ENCODE data around the gene FMN2.
"Not testable (repeated sequence)": the region's sequence is repeated elsewhere in the genome, so short reads cannot be mapped to it uniquely, and the experiment has no call there.

FMN2 gene

DNA sequence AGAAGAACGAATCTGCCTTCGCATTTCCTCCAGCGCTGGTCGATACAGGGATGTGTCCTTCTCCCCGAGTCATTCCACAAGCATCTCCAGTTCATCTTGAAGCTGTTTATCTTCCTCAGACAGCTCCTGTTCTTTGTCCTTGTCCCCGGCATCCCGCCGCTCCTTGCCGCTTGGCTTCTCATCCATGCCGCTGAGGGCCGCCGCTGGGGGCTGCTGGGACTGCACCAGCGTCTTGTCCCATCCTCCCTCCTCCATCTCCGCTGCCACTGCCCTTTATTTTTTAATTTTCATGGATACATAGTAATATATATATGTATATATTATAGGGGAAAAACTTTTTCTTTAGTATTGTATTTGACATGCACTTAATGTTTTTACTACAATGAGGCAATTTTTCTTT lies 53.4 kb downstream of the FMN2 start:
- DNase-seq = no peak

DNA sequence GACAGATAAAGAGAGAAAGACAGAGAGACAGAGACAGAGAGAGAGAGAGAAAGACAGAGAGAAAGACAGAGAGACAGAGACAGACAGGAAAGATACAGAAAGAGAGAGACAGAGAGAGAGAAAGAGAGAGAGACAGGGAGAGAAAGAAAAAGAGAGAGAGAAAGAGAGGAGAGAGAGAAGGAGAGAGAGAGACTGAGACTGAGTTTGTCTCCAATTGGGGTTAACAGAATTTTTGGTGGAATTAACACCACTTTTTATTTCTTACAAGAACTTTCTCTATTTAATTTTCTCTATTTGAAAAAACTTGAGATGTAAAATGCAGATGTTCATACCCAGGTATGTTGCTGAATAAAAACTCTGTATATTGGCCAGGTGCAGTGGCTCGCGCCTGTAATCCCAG lies 56.6 kb downstream of the FMN2 start:
- no peak for DNase-seq

DNA sequence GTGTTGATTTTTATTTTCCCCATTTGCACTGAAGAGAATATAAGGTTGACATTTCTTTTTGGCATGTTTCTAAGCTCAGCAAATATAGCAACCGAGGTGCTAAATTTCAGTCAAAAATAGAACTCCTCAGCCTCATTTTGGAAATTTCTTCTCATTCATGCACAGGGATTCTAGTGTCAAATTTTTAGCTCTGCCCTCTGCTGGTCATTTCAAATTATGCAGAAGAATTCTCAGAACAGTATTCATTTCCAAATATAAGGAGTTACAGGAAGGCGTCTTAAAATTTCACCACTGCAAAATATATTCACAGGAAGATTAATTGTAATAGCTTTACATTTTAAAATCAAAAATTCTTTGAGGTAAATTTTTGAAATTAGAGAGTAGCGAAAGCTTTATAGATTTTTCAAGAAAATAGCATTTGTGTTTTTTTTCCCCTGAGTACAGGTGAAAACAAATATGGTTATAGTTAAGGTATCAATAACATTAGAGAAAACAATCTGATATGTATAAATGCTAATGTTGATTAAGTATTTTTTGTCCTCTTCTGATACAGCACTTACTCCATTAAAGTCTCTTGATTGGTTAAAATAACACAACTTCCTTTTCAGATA lies 57.9 kb downstream of the FMN2 start:
- DNase-seq = peak in 1 of 2 donors; percentile 10

DNA sequence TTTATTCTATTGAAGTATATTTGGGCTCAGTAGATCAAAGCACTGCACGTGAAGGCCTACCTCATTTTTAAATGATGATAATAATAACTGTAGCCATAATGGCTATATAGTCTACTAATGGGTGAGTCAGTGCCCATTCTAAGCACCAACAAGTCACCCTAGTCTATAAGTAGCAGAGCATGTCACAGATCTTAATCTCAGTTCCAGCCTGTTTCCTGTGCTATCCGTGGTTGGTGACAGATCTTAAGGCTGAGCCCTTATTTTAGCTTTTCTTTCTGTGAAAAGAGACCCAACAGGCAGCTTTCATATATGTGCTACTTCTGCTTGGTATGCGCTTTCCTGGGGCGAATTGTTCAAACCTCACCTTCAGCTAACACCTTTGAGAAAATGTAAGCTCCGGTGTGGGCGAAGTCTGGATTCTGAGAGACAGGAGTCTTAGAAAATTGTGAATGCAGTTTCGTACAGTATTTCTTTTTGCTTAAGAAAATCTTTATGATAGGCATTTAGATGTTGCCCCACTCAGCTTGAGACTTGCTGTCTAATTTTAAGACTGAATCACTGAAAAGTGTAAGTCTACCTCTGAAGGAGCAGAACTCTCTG lies 59.6 kb downstream of the FMN2 start:
- no peak for DNase-seq

DNA sequence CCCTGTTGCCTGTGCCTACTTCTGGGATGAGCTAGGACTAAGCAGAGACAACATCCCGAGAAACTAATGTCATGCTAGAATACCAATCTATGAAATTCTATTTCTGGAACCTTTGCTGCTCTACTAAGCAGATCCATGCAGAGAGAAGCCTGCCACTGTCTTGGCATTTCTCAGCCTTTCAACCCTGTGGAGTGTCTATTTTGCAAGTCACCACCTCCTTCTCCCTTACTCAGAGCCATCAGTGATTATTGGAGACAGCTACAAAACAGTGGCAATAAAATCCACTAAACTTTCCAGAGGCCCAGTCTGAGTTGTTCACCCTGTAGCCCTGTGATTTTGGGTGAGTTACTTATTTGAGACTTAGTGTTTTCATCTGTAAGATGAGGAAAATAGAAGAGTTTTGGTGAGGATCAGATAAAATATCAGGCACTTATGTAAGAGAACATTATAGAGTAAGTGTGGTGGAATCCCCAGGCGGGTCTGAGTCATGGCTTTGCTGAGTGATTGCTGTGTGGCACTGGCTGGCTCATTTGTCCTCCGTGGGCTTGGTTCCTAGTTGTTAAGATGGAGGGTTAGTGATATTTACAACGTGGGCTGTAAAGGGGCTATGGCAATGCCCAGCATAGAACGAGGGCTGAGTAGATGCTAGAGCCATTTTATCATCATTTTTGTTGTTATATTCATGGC lies 61.1 kb downstream of the FMN2 start:
- no peak for DNase-seq

- DNase-seq = no peak
Measured at GRCh38 chr1:240155605-240156004, 63.9 kb downstream of the FMN2 start.

GRCh38 chr1:240164742-240165141 lies 73.1 kb downstream of the FMN2 start:
- no peak for DNase-seq

GRCh38 chr1:240169188-240169587 lies 77.5 kb downstream of the FMN2 start:
- no peak for DNase-seq

DNA sequence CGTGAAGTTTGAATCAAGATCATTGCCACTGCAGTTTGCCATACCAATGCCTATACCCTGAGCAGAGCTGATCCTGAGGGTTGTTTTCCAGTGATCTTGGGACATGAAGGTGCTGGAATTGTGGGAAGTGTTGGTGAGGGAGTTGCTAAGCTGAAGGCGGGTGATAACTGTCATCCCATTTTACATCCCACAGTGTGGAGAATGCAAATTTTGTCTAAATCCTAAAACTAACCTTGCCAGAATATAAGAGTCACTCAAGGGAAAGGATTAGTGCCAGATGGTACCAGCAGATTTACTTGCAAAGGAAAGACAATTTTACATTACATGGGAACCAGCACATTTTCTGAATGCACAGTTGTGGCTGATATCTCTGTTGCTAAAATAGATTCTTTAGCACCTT lies 78.6 kb downstream of the FMN2 start:
- no peak for DNase-seq

GRCh38 chr1:240170806-240171205 lies 79.1 kb downstream of the FMN2 start:
- no peak for DNase-seq

- DNase-seq = no peak
Measured at GRCh38 chr1:240171907-240172306, 80.2 kb downstream of the FMN2 start.

GRCh38 chr1:240173836-240174235 lies 82.2 kb downstream of the FMN2 start:
- DNase-seq = no peak

DNA sequence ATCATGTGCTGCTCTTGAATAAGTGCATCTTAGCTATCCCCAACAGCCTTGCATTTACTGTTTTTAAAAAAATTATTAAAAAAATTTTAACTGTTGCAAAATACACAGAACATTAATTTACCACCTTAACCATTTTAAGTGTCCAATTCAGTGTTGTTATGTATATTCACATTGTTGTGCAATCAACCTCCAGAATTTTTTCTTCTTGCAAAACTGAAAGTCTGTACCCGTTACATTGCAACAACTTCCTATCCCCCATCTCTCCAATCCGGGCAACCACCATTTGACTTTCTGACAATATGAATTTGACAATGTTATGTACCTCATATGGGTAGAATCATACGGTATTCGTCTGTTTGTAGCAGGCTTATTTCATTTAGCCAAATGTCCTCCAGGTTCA lies 83.1 kb downstream of the FMN2 start:
- DNase-seq = no peak

GRCh38 chr1:240178366-240178765 lies 86.7 kb downstream of the FMN2 start:
- DNase-seq = no peak

DNA sequence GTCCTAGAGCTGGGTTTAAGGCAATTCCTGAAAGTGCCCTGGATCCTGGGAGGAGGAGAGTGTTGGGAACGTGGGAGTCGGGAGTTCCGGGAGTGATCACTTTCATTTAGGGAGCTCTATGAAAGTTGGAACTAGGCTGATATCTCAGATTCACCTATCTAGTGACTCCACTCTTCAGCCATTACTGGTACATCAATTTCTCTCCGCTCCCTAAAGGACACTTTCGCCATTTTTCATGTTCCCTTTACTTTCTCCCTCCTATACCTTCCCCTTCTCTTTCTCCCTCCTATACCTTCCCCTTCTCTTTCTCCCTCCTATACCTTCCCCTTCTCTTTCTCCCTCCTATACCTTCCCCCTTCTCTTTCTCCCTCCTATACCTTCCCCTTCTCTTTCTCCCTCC lies 93.0 kb downstream of the FMN2 start:
- DNase-seq = not testable (repeated sequence)

DNA sequence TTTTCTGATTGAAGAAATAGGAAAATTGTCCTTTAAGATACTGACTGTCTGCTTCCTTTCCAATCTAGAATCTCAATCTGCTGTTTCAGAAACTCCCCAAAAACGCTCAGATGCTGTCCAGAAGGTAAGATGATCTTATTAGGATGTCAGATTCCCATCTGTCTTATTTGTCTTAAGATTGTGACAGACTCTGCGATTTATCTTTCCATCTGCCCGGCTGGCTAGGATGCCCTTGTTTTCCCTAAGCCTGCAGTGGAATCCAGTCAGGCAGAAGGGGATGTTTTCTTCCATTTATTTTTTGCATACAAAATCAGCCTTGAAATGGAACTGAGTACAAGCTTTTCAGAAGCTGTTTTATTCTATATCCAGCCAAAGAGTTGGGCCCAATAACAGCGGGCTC lies 96.5 kb downstream of the FMN2 start:
- no peak for DNase-seq

GRCh38 chr1:240189386-240189989 lies 97.8 kb downstream of the FMN2 start:
- peak in 1 of 2 donors; percentile 40 for DNase-seq

DNA sequence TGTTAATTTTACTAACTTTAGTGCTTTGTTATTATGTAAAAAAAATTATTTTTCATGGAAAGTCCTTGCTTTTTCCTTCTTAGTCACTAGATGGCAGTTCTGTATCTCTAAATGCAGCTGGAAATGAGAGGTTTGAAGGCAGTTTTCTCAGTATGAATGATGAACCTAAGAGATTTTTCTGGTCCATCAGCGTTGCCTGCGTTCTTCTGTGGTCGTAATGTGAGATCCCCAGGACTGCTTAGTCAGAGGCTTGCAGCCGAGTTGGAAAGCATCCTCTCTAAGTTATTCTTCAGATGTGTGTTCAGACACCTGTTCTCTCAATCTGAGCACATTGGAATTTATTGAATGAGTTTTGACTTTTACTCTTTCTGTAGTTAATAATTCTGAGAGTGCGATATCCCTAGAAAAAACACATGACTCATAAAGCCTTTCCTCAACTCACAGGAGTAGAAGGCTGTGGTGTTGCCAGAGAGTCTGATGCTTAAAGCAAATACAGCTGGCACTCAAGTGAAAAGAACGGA lies 99.3 kb downstream of the FMN2 start:
- no peak for DNase-seq

GRCh38 chr1:240192851-240193250 lies 101.2 kb downstream of the FMN2 start:
- no peak for DNase-seq

DNA sequence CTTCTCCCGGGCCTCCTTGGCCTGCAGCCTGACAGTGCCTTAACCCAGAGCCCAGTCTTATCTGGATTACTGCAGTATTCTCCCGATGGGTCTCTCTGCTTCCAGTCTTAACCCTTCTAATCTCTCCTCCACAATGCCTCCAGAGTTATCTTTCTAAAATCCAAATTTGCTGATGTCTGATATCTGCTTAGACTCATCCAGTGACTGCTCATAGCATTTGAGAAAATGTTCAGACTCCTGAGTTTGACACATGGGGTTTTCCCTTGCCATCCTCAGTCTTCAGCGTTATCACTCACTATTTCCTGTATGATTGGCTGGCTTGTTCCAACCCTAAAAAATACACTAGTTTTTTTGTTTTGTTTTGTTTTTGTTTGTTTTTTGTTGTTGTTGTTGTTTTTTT lies 102.0 kb downstream of the FMN2 start:
- DNase-seq = no peak

DNA sequence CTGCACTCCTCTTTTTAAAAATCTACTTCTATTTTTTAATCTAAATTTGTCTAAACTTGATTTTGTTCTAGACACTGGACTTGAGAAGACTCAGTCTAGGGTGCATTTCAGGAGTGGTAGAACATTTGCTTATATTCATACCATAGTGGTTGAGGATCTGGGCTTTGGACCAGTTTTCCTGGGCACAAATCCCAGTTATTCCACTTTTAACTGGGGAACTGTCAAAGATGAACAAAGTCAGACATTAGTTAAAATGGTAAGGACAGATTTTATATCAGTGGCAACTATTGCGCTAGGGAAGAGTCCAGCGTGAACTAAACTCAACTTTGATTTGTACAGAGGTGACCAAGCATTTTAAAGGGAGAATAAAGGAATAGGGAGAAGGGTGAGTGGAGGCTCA lies 102.4 kb downstream of the FMN2 start:
- DNase-seq = no peak

- DNase-seq = no peak
Measured at GRCh38 chr1:240198376-240198775, 106.7 kb downstream of the FMN2 start.

DNA sequence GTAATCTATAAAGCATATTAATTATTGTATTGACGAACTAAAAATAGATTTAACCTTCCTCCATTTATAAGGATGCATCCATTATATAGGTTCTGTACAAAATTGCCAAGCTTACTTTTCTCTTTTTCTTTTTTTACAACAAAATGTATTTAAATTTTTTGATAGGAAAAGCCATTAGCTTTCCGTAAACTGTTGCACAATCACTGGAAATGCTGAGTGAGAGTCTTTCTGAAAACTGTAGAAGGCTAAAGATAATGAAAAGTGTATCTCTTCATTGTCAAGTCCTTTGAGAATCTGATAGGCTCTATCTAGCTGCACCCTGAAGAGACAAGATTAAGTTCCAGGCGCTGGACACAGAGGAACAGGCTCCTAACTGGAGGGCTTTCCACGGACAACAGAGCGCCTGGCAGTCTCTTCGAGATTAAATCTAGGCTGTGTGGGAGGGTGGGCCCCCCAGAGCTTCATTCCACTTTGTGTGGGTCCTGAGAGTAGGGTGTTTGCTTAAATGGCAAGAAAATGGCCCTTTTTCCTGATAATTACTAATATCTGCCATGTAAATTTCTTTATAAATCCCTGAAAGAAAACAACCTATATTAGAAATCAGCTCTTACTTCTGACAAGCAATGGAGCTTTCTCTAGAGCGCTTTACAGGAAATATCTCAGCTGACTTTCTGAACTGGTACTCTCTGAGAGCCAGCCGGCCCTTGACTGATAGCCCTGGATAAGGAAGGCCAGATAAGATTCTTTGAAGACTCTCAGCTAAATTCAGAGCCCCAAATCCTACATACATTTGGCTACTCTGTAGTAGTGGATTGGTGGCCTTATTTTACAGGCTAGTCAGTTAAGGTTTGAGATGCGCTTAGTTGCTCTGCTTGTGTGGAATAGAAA lies 108.3 kb downstream of the FMN2 start:
- no peak for DNase-seq

Data from CD4-positive, alpha-beta T cell treated with Interferon alpha-2 for 1 hour (primary cell).